Nephron progenitor cell (in vitro differentiated cells): ENCODE data around the gene GSC.

ENCODE experiments used
- DNase-seq: peaks from one replicate; pipeline ENCODE4 v3.0.0; 2021
- H3K27ac Mint-ChIP-seq: 2 replicates; pipeline ENCODE4 v1.8.0; 2021; ENCODE audit warnings: mild to moderate bottlenecking, moderate library complexity, mixed read lengths
- H3K27me3 Mint-ChIP-seq: 2 replicates; pipeline ENCODE4 v1.8.0; 2021; ENCODE audit warnings: mild to moderate bottlenecking, low read depth, mixed read lengths; ENCODE audit not compliant: poor library complexity
- H3K36me3 Mint-ChIP-seq: 2 replicates; pipeline ENCODE4 v1.8.0; 2021; ENCODE audit warnings: low read depth, mixed read lengths
- H3K4me1 Mint-ChIP-seq: 2 replicates; pipeline ENCODE4 v1.8.0; 2021; ENCODE audit warnings: mixed read lengths
- H3K4me3 Mint-ChIP-seq: 2 replicates; pipeline ENCODE4 v1.8.0; 2021; ENCODE audit warnings: mild to moderate bottlenecking, moderate library complexity, mixed read lengths
- H3K9me3 Mint-ChIP-seq: 2 replicates; pipeline ENCODE4 v1.8.0; 2021; ENCODE audit warnings: mild to moderate bottlenecking, moderate library complexity, mixed read lengths
- TF ChIP-seq, protein P1 (sequence below): fragments of 200-600 bp; sonication (generic); IDR thresholded peaks from 2 replicates; pipeline ENCODE4 v1.5.0; 2021; ENCODE audit warnings: antibody characterized with exemption

The GSC gene

GRCh38 chr14:94724993-94725392 is 44.9 kb downstream of the GSC start:
- no peaks in the 10 kb centered on the region for H3K36me3 Mint-ChIP-seq
- no peaks in the 10 kb centered on the region for H3K9me3 Mint-ChIP-seq
- DNase-seq: no peak
- no peak overlapping the region for H3K27ac Mint-ChIP-seq
- H3K4me1 Mint-ChIP-seq: no peaks in the 10 kb centered on the region
- H3K4me3 Mint-ChIP-seq: no peak overlapping the region
- TF ChIP-seq, protein P1, sequence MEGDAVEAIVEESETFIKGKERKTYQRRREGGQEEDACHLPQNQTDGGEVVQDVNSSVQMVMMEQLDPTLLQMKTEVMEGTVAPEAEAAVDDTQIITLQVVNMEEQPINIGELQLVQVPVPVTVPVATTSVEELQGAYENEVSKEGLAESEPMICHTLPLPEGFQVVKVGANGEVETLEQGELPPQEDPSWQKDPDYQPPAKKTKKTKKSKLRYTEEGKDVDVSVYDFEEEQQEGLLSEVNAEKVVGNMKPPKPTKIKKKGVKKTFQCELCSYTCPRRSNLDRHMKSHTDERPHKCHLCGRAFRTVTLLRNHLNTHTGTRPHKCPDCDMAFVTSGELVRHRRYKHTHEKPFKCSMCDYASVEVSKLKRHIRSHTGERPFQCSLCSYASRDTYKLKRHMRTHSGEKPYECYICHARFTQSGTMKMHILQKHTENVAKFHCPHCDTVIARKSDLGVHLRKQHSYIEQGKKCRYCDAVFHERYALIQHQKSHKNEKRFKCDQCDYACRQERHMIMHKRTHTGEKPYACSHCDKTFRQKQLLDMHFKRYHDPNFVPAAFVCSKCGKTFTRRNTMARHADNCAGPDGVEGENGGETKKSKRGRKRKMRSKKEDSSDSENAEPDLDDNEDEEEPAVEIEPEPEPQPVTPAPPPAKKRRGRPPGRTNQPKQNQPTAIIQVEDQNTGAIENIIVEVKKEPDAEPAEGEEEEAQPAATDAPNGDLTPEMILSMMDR: no peak
- peaks cover 20% of the 10 kb centered on the region for H3K27me3 Mint-ChIP-seq

- Mint-ChIP-seq H3K27me3 (peaks cover 20% of the 10 kb centered on the region), H3K4me3 (no peak overlapping the region), H3K4me1 (no peaks in the 10 kb centered on the region), H3K27ac (no peak overlapping the region), H3K36me3 (no peaks in the 10 kb centered on the region), H3K9me3 (no peaks in the 10 kb centered on the region)
- no peak for DNase-seq
- TF ChIP-seq, protein P1: no peak
Measured at GRCh38 chr14:94722397-94722796, 47.5 kb downstream of the GSC start.
